Stimulated activated CD8-positive, alpha-beta memory T cell treated with anti-CD3 and anti-CD28 coated beads, Interleukin-2, amount 100 ng/mL, for 48 hours (primary cell): Measurements from ENCODE around the gene PPFIBP2.

Experiments
- DNase-seq, 2 donors: peaks; one replicate each; pipeline ENCODE4 v3.0.0-alpha.2; 2020; ENCODE audit warnings: low read depth in 2 of 2

The PPFIBP2 gene

GRCh38 chr11:7666292-7666866 is 152.6 kb downstream of the PPFIBP2 start:
- no peak for DNase-seq

DNA sequence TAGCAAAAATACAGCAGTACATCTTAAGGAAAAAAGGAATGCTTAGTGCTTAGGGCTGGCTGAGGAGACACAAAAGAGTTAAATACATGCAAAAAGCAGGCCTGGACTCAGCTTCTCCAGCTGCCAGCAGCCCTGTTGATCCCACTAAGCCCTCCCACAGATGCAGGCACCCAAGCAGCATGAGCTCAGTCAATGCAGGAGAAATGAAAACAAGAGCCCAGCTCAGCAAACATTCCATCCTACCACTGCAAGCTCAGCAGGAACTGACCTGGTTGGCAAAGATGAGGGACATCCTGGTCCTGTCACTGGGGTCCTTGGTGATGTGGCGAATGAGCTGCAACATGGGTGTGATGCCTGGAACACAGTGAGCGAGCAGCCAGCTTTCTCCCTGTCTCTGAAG is 153.7 kb downstream of the PPFIBP2 start:
- DNase-seq = no peak

DNA sequence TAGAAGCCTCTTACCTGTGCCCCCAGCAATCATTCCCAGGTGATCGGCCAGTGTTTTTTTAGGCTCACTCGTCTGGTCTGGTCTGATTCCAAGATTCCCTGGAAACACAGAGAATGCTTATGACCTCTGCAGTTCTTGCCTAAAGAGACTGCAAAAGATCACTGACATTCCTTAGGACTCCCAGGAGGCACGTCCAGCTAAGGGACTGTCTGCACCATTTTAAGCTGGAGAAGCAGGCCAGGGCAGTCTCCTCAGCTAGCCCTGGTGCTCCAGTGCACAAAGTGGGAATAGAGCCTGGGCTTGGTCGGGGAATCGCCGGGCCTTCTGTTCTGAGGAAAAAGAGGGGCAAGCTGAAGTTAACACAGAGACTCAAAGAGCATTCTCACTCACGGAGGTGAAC is 154.7 kb downstream of the PPFIBP2 start:
- no peak for DNase-seq

DNA sequence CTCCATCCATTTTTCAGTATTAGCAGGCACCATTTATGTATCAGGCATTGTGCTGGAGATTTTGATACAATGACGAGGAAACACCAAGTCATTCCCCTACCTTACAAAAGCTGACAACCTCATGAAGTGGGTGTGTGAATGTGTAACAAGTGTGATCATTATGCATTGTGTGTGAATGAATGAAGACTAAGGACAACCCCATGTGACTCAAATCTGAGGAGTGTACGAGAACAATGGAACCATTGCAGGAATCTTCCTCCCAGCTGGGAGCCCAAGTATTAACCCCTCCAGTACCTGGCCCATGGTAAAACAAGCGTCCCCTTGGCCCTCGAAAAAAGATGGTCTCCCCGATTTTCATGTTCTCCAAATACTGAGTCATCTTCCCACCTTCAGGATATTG is 155.1 kb downstream of the PPFIBP2 start:
- DNase-seq = no peak

- no peak for DNase-seq
Observed at GRCh38 chr11:7670641-7671040, 156.8 kb downstream of the PPFIBP2 start.

- DNase-seq = peak in 1 of 2 donors; percentile 34
Observed at GRCh38 chr11:7671347-7672215, 157.8 kb downstream of the PPFIBP2 start.

DNA sequence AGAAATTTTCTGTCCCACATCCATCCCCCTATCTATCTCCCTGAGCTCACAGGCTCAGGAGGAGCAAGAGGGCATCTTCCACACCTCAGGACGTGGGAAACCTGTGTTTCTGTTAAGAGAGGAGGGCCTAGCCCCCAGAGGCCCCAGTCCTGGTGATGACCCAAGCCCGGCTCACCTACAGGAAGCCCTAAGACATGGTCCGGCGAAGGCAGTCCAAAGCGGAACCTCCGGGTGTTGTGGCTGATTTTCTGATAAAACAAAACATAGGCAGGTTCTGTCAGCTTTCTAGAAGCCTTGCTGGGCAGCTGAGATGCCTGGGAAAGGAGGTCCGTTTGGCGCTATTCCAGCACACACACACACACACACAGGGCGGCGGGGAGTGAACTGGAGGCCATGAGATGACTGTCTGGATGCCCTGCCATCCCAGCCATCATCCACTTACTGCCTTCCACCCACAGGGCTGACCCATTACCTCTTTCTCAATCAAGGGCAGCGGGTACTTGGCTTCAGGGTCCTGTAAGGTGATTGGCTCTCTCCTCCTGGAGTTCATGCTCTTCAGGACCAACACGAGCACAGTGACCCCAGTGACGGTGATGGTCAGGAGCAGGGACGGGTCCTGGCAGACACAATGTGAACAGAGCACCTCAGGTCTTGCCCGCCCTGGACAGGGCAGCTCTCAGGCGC is 158.6 kb downstream of the PPFIBP2 start:
- DNase-seq = no peak

GRCh38 chr11:7672960-7673723 is 159.3 kb downstream of the PPFIBP2 start, which contains the start of gene CYB5R2:
Gene CYB5R2 (minus strand): TSS chr11:7673500. CDS start chr11:7672825, 675 bp downstream.
- no peak for DNase-seq

DNA sequence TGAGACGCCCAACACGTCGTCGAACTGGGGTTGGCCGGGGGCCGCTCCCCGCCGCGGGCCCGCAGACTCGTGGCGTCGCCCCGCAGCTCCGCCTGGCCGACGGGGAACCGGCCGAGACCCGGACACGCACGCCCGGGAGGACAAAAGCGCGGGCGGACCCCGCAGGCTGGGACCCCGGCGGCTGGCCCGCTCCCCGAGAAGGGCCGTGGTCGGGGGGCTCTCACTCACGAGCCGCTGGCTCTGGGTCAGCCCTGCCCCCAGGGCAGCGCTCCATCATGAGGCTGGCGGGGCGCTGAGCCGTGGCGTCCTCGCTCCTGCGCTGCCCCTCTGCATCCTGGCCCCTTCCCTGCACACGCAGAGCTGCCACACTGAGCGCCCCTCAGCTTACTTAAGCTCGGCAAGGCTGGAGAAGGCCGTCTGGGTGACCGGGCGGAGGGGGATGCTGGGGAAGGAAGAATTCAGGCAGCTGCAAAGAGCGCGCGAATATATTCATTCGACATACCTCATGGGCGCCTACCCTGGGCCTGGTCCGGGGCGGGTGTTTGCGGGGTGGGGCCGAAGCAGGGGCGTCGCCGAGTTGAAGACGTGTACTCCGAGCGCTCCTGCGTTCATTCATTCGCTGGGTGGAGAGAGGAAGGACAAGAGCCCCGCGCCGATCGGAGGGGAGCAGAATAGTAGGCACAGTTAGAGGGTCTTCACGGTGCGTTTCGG is 160.1 kb downstream of the PPFIBP2 start:
- no peak for DNase-seq

DNA sequence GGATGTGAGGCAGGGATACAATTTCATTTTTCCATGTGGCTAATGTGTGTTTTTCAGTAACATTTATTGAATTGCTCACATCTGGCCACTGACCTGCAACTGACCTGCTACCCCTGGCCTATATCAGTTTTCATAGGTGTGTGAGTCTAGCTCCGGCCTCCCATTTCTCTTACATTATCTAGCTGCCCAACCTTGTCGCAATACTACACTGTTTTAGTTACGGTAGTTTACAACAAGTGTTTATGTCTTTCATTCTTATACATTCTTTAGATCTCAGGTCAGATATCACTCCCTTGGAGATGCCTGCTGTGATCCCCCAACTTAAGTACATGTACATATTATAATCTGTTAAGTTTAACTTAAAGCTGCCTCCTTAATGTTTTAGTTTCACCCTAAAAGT is 161.8 kb downstream of the PPFIBP2 start:
- no peak for DNase-seq

GRCh38 chr11:7677071-7677470 is 163.3 kb downstream of the PPFIBP2 start:
- no peak for DNase-seq

DNA sequence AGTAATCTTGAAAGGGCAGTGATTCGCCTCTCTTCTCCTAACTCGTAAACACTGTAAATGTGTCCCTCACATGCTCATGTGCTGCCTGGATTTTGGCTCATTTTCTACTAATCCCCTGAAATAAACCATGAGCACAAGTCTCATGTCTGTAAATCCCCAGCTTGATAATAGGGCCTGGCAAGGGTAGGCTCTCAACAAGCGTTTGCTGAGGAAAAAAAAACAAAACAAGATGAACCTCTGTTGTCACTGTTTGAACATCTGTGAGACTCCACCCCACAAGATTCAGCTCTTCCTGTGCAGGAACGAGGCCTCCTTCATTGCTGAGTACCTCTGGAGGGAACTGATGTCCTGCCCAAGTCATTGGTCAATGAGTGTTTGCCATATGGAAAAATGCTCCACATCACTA is 164.0 kb downstream of the PPFIBP2 start:
- no peak for DNase-seq

DNA sequence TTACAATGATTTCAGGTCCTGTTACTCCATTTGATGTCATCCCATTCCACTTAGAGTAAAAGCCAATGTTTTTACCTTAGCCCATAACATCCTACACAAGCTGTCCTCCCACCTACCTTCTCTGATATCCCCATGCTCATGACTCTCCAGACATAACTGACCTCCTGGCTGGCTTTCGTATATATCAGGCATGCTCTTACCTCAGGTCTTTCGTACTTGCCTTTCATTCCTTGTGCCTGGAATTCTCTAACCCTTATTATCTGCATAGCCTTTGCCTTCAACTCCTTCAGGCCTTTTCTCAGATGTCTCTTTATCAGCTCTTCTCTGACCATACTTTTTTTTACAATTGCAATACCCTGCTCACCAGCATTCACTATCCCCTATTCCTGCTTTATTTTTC is 169.8 kb downstream of the PPFIBP2 start:
- DNase-seq = no peak

DNA sequence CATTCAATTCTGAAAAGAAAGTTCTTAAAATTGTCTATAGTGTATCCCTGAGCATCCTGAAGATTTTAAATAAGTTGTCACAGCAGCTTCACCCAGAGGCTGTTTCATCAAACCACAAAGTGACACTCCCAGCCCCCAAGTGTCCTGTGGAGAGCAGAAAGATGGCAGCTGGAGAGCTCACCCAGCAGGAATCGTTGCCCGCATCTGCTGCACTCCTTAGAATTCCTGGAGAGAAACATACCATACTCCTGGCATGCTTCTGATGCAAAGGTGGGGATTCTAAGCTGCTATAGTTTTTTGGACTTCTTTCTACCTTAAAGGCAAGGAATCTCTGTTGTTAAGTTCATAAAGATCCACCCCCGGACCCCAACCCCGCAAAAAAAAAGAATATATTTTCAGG is 173.0 kb downstream of the PPFIBP2 start:
- no peak for DNase-seq

- no peak for DNase-seq
Observed at GRCh38 chr11:7687386-7687785, 173.6 kb downstream of the PPFIBP2 start.

DNA sequence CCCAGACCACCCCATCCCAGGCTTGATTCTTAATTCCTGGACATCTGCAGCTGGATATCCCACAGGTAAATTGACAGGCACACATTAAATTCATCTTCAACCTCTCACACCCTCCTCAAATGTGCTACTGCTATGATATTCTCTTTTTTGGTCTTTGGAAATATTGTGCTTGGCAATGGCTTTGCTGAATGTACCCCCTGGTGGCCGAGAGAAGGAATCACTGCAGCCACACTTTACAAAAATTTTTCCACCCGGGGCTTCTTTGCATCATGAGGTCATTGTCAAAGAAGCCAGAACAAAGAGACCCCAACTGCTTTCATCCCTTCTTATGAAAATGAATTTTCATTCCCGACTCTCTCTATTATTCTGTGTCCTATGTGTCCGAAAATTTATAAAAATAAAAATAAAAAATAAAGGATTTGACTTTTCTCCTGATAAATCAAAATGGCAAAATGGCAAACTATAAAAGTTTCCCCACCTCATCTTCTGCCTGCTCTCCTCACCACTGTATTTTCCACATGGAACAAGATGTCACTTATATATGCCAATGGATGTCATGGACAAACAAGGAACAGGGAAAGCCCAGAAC is 174.5 kb downstream of the PPFIBP2 start:
- DNase-seq = no peak

DNA sequence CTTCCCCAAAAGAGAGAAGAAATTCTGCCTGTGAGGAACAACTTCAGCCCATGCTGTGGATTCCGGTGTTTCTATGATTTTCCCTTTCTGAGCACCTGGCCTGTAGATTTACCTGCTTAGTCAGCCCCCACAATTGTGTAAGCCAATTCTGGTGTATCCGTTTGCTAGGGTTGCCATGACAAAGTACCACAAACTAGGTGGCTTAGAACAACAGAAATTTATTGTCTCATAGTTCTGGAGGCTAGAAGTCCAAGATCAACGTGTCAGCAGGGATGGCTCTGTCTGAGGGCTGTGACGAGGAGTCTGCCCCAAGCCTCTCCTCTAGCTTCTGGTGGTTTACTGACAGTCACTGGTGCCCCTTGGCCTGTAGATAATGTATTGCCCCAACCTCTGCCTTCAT is 175.4 kb downstream of the PPFIBP2 start:
- no peak for DNase-seq

- DNase-seq = no peak
Observed at GRCh38 chr11:7690648-7691047, 176.8 kb downstream of the PPFIBP2 start.

GRCh38 chr11:7691759-7692350 is 178.1 kb downstream of the PPFIBP2 start:
- DNase-seq = no peak

GRCh38 chr11:7692426-7692825 is 178.6 kb downstream of the PPFIBP2 start:
- no peak for DNase-seq

- DNase-seq = no peak
Observed at GRCh38 chr11:7694235-7694634, 180.4 kb downstream of the PPFIBP2 start.
